GM12878 (cell line): ENCODE data around the gene FAM83G. TPM values are rescaled to one million over a fixed set of nuclear protein-coding genes. Genes with fewer than 3 reads are reported as not detected.

ENCODE experiments used
- ATAC-seq: fragments of 200-7000 bp; cut with Tn5 transposase; 3 replicates; pipeline ENCODE4 v1.9.1; 2020; ENCODE audit warnings: mild to moderate bottlenecking, moderate library complexity
- BruUV-seq: library from RNA; stranded (reverse); fragments of 400-500 nt; replicated peaks from 2 replicates; lab custom pipeline; 2021; lab: Mats Ljungman, UMichigan
- CTCF ChIA-PET: fragments of 300-600 bp; sonication (Branson Sonifier 250); formaldehyde crosslinking; extraction: SDS; loops from one replicate; lab custom pipeline; 2021; ENCODE audit warnings: inconsistent platforms; lab: Yijun Ruan, JAX
- POLR2A ChIA-PET: fragments of 350-600 bp; formaldehyde crosslinking; extraction: SDS; loops from one replicate; lab custom pipeline; 2021; ENCODE audit warnings: inconsistent platforms; lab: Charles Lee
- RAD21 ChIA-PET: fragments of 300-600 bp; sonication (Branson Sonifier 250); formaldehyde crosslinking; loops from one replicate; lab custom pipeline; 2023; ENCODE audit warnings: antibody characterized with exemption; ENCODE audit not compliant: unreplicated experiment; lab: Charles Lee
- SMC1A ChIA-PET: fragments of 300-600 bp; sonication (Branson Sonifier 250); formaldehyde crosslinking; loops from one replicate; lab custom pipeline; 2023; ENCODE audit not compliant: unreplicated experiment, uncharacterized antibody; lab: Charles Lee
- DNase-seq: peaks from one replicate; pipeline ENCODE4 v3.0.0-alpha.2; 2011; ENCODE audit warnings: low read depth, low spot score
- FAIRE-seq: peaks from 3 replicates; lab custom pipeline; 2011; peaks lifted over from hg19 to GRCh38; lab: Jason Lieb, UNC
- H2AFZ ChIP-seq: 2 replicates; pipeline ENCODE4 v1.6.0; 2011; ENCODE audit warnings: low read depth, low read length, control low read depth; ENCODE audit not compliant: control insufficient read depth
- H3K27ac ChIP-seq: 2 replicates; pipeline ENCODE4 v1.5.1; 2011; ENCODE audit warnings: control low read depth; ENCODE audit not compliant: control insufficient read depth, insufficient read depth
- H3K27me3 ChIP-seq, 2 experiments: replicated peaks in 1 of 2; 2 replicates each; pipeline versions ENCODE4 v1.6.0 to v1.6.1; 2011; ENCODE audit warnings: low read length in 1 of 2; ENCODE audit not compliant: control insufficient read depth in 2 of 2, insufficient read depth in 2 of 2
- H3K36me3 ChIP-seq, 2 experiments: 2 replicates each; pipeline ENCODE4 v1.5.1; 2011; ENCODE audit warnings: low read length in 1 of 2; ENCODE audit not compliant: control insufficient read depth in 2 of 2, insufficient read depth in 2 of 2
- H3K4me1 ChIP-seq: 2 replicates; pipeline ENCODE4 v1.6.1; 2011; ENCODE audit warnings: mild to moderate bottlenecking, low read length, moderate library complexity, mixed read lengths; ENCODE audit not compliant: control insufficient read depth, insufficient read depth
- H3K4me2 ChIP-seq: 2 replicates; pipeline ENCODE4 v1.6.0; 2011; ENCODE audit warnings: control low read depth; ENCODE audit not compliant: control insufficient read depth, insufficient read depth
- H3K4me3 ChIP-seq: fragments of 200-600 bp; sonication (generic); 2 replicates; pipeline ENCODE4 v1.5.1; 2016
- H3K79me2 ChIP-seq: 2 replicates; pipeline ENCODE4 v1.6.0; 2011; ENCODE audit warnings: low read length; ENCODE audit not compliant: control insufficient read depth, insufficient read depth
- H3K9ac ChIP-seq: 2 replicates; pipeline ENCODE4 v1.8.0; 2011; ENCODE audit warnings: low read length, control low read depth, mixed read lengths; ENCODE audit not compliant: control insufficient read depth, insufficient read depth
- H3K9me3 ChIP-seq: replicated peaks from 3 replicates; pipeline ENCODE4 v1.5.1; 2011; ENCODE audit warnings: mild to moderate bottlenecking, low read length; ENCODE audit not compliant: control insufficient read depth, insufficient read depth
- H4K20me1 ChIP-seq: 2 replicates; pipeline ENCODE4 v1.6.0; 2011; ENCODE audit not compliant: control insufficient read depth, insufficient read depth
- ELK1 ChIP-seq: IDR thresholded peaks from 2 replicates; pipeline ENCODE4 v1.6.1; 2012; ENCODE audit warnings: low read depth, low read length, improper control_type of control experiment
- IRF4 ChIP-seq: IDR thresholded peaks from 2 replicates; pipeline ENCODE4 v1.6.1; 2011; ENCODE audit warnings: low read depth, low read length
- MXI1 ChIP-seq: fragments of 150-350 bp; IDR thresholded peaks from 2 replicates; pipeline ENCODE4 v1.6.1; 2011; ENCODE audit warnings: low read depth, mild to moderate bottlenecking, inconsistent platforms, low read length, improper control_type of control experiment
- NR2F1 ChIP-seq: fragments of 450-650 bp; conservative IDR thresholded peaks from 2 replicates; pipeline ENCODE4 v1.6.1; 2017; ENCODE audit warnings: mild to moderate bottlenecking
- PBX3 ChIP-seq: IDR thresholded peaks from 2 replicates; pipeline ENCODE4 v1.6.1; 2011; ENCODE audit warnings: mild to moderate bottlenecking, low read depth, low read length, moderate library complexity; ENCODE audit not compliant: insufficient replicate concordance
- TCF3 ChIP-seq: IDR thresholded peaks from 2 replicates; pipeline ENCODE4 v1.6.1; 2012; ENCODE audit warnings: low read depth, mild to moderate bottlenecking, low read length, borderline replicate concordance; ENCODE audit not compliant: insufficient read depth
- TCF7 ChIP-seq: IDR thresholded peaks from 2 replicates; pipeline ENCODE4 v1.6.1; 2014; ENCODE audit warnings: antibody characterized with exemption, borderline replicate concordance
- WGBS: methylation state at CpG from one replicate; pipeline ENCODE4 v1.1.6; 2016; ENCODE audit warnings: low lambda C conversion rate; ENCODE audit not compliant: insufficient replicate concordance, insufficient coverage; ENCODE audit errors: missing lambda C conversion rate; 5-methylcytosine and 5-hydroxymethylcytosine counted together
- in situ Hi-C: fragments of 300-500 bp; cut with MboI; formaldehyde crosslinking; loops from 9 replicates; pipeline ENCODE4 v1.14.3; 2018; ENCODE audit warnings: mixed read lengths
- intact Hi-C: fragments of 100-400 bp; cut with micrococcal nuclease; formaldehyde crosslinking; loops from one replicate; pipeline ENCODE4 v1.14.2; 2022; ENCODE audit not compliant: unreplicated experiment
- polyA plus RNA-seq, 11 experiments: library from polyadenylated mRNA; depleted of rRNA in 4 of 11; unstranded in 6 of 11; stranded (reverse) in 5 of 11; fragments of >200 nt; fragmentation: Nextera tagmentation in 4 of 11; fragmentation: Illumina TruSeq in 1 of 11; extraction: Ambion mirVana in 4 of 11; extraction: Trizol in 1 of 11; gene quantifications; 1 replicate in 1 of 11; 2 replicates in 10 of 11; pipeline versions ENCODE4 v1.2.1 to v1.2.3, GENCODE V29; 2011 to 2016; ENCODE audit warnings: inconsistent platforms in 2 of 11, missing spikeins in 2 of 11, low read depth in 1 of 11
- total RNA-seq, 4 experiments: library from RNA; depleted of rRNA in 3 of 4; stranded (reverse); fragments of >200 nt in 3 of 4; fragmentation: Illumina TruSeq in 1 of 4; extraction: Trizol in 1 of 4; gene quantifications; 2 replicates each; pipeline versions ENCODE4 v1.2.1 to v1.2.3, GENCODE V29; 2013 to 2021
- TF ChIP-seq, protein P1 (sequence below): fragments of 450-650 bp; IDR thresholded peaks from 2 replicates; pipeline ENCODE4 v1.6.1; 2014; ENCODE audit warnings: mild to moderate bottlenecking
- TF ChIP-seq, protein P2 (sequence below): fragments of 450-650 bp; IDR thresholded peaks from 2 replicates; pipeline ENCODE4 v1.6.1; 2017; ENCODE audit warnings: mild to moderate bottlenecking, low read depth, inconsistent platforms; ENCODE audit not compliant: poor library complexity, severe bottlenecking
- TF ChIP-seq, protein P3 (sequence below): fragments of 450-650 bp; formaldehyde crosslinking; IDR thresholded peaks from 2 replicates; pipeline ENCODE4 v1.4.0; 2022; ENCODE audit warnings: mild to moderate bottlenecking, moderate library complexity

FAM83G gene
- total and polyA plus RNA-seq, 10 of the 15 experiments (the other 5 are each of a cell fraction or from before 2014, with no cell fraction given) = 0.03 to 16.7 (median 6.5) TPM

DNA sequence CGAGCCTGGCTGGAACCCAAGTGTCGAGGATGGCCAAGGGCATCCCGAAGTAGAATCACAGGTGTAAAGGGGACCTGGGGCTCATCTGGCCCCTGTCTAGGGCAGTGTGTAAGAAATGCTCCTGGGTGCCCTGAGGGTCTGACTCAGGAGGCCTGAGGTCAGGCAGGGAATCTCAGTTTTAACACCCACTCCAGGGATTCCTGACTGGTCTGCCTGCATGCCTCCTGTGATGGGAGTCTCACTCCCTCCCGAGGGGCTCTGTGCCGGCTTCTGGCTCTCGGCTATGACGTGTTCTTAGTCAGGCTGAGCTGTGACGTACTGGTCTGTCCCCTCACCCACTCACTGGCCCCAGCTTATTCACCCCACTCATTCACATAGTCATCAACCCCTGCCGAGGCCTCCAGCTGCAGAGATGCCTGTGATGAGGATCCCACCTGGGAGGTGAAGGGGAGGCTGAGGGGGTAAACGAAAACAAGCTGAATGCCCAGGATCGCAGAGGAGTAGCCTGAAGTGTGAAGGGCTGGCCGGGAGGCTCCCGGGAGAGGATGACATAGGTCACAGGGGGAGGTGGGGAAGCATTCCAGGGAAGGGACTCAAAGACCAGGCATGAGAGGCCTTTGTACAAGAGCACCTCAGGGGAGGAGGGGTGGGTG is 23.8 kb downstream of the FAM83G start:
- H2AFZ ChIP-seq = no peak overlapping the region
- WGBS = 88% methylated on average over 13 of the region's 13 CpGs
- BruUV-seq = no TSS peak
- DNase-seq (no peak), FAIRE-seq (no peak), ATAC-seq (no peak)
- TF ChIP-seq TCF3 (no peak), IRF4 (no peak), PBX3 (no peak), TCF7 (no peak), ELK1 (no peak), MXI1 (no peak), NR2F1 (no peak)
- TF ChIP-seq, protein P1, sequence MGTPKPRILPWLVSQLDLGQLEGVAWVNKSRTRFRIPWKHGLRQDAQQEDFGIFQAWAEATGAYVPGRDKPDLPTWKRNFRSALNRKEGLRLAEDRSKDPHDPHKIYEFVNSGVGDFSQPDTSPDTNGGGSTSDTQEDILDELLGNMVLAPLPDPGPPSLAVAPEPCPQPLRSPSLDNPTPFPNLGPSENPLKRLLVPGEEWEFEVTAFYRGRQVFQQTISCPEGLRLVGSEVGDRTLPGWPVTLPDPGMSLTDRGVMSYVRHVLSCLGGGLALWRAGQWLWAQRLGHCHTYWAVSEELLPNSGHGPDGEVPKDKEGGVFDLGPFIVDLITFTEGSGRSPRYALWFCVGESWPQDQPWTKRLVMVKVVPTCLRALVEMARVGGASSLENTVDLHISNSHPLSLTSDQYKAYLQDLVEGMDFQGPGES = no peak
- TF ChIP-seq, protein P2, sequence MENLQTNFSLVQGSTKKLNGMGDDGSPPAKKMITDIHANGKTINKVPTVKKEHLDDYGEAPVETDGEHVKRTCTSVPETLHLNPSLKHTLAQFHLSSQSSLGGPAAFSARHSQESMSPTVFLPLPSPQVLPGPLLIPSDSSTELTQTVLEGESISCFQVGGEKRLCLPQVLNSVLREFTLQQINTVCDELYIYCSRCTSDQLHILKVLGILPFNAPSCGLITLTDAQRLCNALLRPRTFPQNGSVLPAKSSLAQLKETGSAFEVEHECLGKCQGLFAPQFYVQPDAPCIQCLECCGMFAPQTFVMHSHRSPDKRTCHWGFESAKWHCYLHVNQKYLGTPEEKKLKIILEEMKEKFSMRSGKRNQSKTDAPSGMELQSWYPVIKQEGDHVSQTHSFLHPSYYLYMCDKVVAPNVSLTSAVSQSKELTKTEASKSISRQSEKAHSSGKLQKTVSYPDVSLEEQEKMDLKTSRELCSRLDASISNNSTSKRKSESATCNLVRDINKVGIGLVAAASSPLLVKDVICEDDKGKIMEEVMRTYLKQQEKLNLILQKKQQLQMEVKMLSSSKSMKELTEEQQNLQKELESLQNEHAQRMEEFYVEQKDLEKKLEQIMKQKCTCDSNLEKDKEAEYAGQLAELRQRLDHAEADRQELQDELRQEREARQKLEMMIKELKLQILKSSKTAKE = no peak
- TF ChIP-seq, protein P3, sequence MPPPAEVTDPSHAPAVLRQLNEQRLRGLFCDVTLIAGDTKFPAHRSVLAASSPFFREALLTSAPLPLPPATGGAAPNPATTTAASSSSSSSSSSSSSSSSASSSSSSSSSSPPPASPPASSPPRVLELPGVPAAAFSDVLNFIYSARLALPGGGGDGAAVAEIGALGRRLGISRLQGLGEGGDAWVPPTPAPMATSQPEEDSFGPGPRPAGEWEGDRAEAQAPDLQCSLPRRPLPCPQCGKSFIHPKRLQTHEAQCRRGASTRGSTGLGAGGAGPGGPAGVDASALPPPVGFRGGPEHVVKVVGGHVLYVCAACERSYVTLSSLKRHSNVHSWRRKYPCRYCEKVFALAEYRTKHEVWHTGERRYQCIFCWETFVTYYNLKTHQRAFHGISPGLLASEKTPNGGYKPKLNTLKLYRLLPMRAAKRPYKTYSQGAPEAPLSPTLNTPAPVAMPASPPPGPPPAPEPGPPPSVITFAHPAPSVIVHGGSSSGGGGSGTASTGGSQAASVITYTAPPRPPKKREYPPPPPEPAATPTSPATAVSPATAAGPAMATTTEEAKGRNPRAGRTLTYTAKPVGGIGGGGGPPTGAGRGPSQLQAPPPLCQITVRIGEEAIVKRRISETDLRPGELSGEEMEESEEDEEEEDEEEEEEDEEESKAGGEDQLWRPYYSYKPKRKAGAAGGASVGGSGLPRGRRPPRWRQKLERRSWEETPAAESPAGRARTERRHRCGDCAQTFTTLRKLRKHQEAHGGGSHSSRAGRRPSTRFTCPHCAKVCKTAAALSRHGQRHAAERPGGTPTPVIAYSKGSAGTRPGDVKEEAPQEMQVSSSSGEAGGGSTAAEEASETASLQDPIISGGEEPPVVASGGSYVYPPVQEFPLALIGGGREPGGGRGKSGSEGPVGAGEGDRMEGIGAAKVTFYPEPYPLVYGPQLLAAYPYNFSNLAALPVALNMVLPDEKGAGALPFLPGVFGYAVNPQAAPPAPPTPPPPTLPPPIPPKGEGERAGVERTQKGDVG (CRISPR knock-in tag) = no peak
- H3K27me3 ChIP-seq = no peaks in the 10 kb centered on the region
- no peak overlapping the region for H3K4me2 ChIP-seq
- intact Hi-C loops (no loop called here), in situ Hi-C loops (no loop called here)
- no peaks in the 10 kb centered on the region for H3K79me2 ChIP-seq
- ChIA-PET RAD21 (no interaction called here), SMC1A (no interaction called here), CTCF (interaction anchor here (0.8 kb wide), 1 partner anchor 20 kb away, joined by 3 read pairs; no protein-coding TSS in a partner anchor), POLR2A (no interaction called here)
- H3K9me3 ChIP-seq = no peaks in the 10 kb centered on the region
- H4K20me1 ChIP-seq = no peaks in the 10 kb centered on the region
- no peak overlapping the region for H3K9ac ChIP-seq
- no peak overlapping the region for H3K4me3 ChIP-seq
- peaks cover 0 to 20% of the 10 kb centered on the region in 2 experiments; a peak in 2 of 4 replicates for H3K36me3 ChIP-seq
- no peak overlapping the region for H3K27ac ChIP-seq
- no peaks in the 10 kb centered on the region for H3K4me1 ChIP-seq
